G401.6 (cell line): ENCODE results near the gene SMCHD1.
A peak's percentile ranks its signal among the peaks of the same experiment; 100 is the strongest.
"Not testable (repeated sequence)": the region's sequence is repeated elsewhere in the genome, so short reads cannot be mapped to it uniquely, and the experiment has no call there.

Experiments used
- FAIRE-seq: peaks from 2 replicates; lab custom pipeline; 2012; peaks lifted over from hg19 to GRCh38; lab: Jason Lieb, UNC

The SMCHD1 gene

GRCh38 chr18:2716394-2717326, 61.1 kb downstream of the SMCHD1 start:
- FAIRE-seq, result no peak

- no peak for FAIRE-seq
These were observed 61.9 kb downstream of the SMCHD1 start for GRCh38 chr18:2717407-2717806.

- FAIRE-seq, result no peak
These were observed 63.5 kb downstream of the SMCHD1 start for GRCh38 chr18:2719040-2719439.

- no peak for FAIRE-seq
These were observed 67.7 kb downstream of the SMCHD1 start for GRCh38 chr18:2723207-2723606.

GRCh38 chr18:2729757-2730156, 74.2 kb downstream of the SMCHD1 start:
- no peak for FAIRE-seq

GRCh38 chr18:2736823-2737222, 81.3 kb downstream of the SMCHD1 start:
- FAIRE-seq, result no peak

GRCh38 chr18:2740082-2740481, 84.6 kb downstream of the SMCHD1 start:
- FAIRE-seq, result not testable (repeated sequence)

GRCh38 chr18:2746274-2746673, 90.7 kb downstream of the SMCHD1 start:
- no peak for FAIRE-seq

GRCh38 chr18:2758309-2758708, 102.8 kb downstream of the SMCHD1 start:
- no peak for FAIRE-seq

GRCh38 chr18:2774669-2775068, 119.1 kb downstream of the SMCHD1 start:
- FAIRE-seq, result no peak

- no peak for FAIRE-seq
These were observed 121.1 kb downstream of the SMCHD1 start for GRCh38 chr18:2776601-2777000.

GRCh38 chr18:2777241-2777640, 121.7 kb downstream of the SMCHD1 start:
- no peak for FAIRE-seq

- no peak for FAIRE-seq
These were observed 125.2 kb downstream of the SMCHD1 start for GRCh38 chr18:2780750-2781149.

GRCh38 chr18:2787225-2787624, 131.7 kb downstream of the SMCHD1 start:
- FAIRE-seq, result no peak

- peak; percentile 46 for FAIRE-seq
These were observed 136.9 kb downstream of the SMCHD1 start for GRCh38 chr18:2792395-2792794.

GRCh38 chr18:2794159-2794558, 138.6 kb downstream of the SMCHD1 start:
- FAIRE-seq, result no peak

- FAIRE-seq, result no peak
These were observed 142.4 kb downstream of the SMCHD1 start for GRCh38 chr18:2797951-2798350.

GRCh38 chr18:2799369-2799768, 143.8 kb downstream of the SMCHD1 start:
- FAIRE-seq, result no peak

GRCh38 chr18:2805970-2806943, 150.7 kb downstream of the SMCHD1 start:
- peak; percentile 11 for FAIRE-seq

GRCh38 chr18:2808640-2809039, 153.1 kb downstream of the SMCHD1 start:
- not testable (repeated sequence) for FAIRE-seq

GRCh38 chr18:2809666-2810183, 154.2 kb downstream of the SMCHD1 start:
- not testable (repeated sequence) for FAIRE-seq

- no peak for FAIRE-seq
These were observed 155.9 kb downstream of the SMCHD1 start for GRCh38 chr18:2811416-2811815.

GRCh38 chr18:2814928-2815327, 159.4 kb downstream of the SMCHD1 start:
- FAIRE-seq, result no peak
